Stimulated activated CD8-positive, alpha-beta memory T cell treated with anti-CD3 and anti-CD28 coated beads, Interleukin-12 subunit alpha, Interleukin-12 subunit beta, amount 100 ng/mL, for 1 hour (primary cell): ENCODE measurements around the gene LPAR5.
A peak's percentile ranks its signal among the peaks of the same experiment; 100 is the strongest.

ENCODE experiments used
- DNase-seq: peaks from one replicate; pipeline ENCODE4 v3.0.0-alpha.2; 2020; ENCODE audit warnings: low read depth

Gene LPAR5

DNA sequence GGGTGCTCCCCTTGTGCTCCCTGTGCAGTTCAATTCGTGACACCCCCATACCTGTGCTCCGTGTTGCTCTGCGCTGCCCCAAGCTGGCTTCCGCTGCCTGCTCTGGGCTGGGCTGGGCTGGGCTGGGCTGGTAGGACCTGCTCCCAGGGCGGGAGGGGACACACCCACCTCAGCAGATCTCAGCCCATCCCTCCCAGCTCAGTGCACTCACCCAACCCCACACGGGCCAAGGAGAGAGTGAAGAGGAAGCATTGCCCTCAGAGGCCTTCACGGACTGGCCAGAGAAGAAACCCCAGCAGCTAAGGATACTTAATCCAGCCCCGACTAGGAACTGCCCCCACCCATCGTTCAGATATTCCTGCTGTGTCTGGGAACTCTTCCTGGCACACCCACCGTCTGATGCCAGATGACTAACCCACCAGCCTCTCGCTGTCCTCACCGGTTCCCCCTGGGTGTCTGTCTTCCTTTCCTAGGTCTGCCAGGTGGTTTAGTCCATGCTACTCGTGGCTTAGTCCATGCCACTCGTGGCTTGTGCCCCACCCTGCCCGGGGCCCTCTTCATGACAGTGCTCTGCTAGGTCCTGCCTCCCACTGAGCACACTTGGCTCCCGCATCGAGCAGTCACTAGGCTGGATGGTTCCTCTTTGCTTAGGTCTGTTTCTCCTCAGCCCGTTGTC lies at the start of gene LPAR5:
Gene LPAR5 (minus strand): TSS at position 104 of the 676 bp plus-strand sequence. CDS start 14,711 bp downstream, outside the sequence.
- DNase-seq: no peak

DNA sequence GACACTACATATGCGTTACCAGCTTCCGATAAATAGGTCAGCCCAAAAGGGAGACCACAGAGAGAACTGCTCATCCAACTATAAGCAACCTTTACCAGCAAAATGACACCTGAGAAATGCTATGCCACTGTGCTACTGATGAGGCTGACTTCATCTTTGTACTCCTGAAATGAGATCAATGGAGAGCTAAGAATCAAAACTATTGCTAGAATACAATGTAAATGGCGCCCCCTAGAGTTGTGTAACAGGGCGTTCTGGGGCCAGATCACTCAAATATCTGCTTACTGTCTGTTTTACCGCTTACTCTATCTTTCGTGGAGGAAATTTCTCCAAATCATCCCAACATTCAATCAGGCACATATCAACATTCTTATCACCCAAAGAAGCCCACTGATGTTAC lies 48.9 kb upstream of the LPAR5 start:
- DNase-seq: no peak

DNA sequence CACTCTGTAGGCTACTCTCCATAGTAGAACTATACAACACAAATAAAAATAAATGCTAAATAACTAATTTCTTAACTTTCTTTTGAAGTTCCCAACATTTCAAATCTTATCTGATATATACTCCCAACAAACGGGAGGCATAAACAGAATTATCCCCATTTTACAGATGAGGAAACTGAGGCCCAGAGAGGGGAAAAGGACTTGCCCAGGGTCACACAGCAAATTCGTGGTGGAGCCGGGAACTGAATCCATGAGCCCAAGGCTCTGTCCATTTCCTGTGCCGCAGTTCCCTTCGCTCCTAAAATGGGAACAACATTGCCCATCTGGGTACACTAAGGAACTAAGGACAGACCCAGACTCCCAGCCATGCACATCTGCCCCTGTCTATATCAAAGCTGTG lies 41.2 kb upstream of the LPAR5 start:
- no peak for DNase-seq

DNA sequence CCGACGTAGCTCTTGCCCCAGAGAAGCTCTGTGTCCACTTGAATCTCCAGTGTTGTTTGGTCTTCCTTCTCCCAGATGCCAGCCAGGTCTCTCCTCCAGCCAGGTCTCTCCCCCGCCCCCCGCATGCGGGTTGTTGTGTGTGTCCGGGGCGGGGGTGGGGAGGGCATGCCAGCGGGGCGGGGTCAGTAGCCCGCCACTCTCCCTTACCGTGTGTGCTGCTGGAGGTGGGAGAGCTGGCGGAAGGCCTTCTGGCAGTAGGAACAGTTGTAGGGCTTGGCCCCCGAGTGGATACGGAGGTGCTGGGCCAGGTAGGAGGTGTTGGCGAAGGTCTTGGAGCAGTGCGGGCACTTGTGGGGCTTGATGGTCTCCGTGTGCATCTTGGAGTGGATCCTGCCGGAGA lies 36.4 kb upstream of the LPAR5 start:
- DNase-seq: no peak

DNA sequence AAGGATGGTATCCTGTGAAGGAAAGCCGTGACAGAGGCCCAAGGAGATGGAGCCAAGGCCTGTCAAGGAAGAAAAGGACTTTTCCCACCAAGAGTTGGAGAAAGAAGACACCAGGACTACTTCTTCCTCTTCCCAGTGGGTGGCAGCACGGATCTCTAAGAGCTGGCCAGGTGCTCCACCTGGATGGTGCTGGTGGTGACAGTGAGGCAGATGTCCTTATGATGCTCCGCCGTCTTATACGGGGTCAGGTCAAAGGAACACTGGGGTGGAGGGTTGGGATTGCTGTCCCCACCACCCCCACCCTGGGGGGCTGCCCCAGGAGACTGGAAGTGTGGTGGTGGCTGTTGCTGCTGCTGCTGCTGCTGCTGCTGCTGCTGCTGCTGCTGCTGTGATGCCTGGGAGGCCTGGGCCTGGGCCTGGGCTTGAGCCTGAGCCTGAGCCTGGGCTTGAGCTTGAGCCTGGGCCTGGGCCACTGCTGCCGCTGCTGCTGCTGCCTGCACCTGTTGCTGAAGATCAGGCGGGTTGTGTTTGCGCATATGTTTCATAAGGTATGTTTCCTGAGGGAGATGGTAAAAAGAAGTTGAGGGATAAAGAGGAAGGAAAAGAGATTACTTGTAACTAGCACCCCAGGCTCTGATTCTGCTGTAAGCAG lies 31.9 kb upstream of the LPAR5 start:
- DNase-seq: no peak

DNA sequence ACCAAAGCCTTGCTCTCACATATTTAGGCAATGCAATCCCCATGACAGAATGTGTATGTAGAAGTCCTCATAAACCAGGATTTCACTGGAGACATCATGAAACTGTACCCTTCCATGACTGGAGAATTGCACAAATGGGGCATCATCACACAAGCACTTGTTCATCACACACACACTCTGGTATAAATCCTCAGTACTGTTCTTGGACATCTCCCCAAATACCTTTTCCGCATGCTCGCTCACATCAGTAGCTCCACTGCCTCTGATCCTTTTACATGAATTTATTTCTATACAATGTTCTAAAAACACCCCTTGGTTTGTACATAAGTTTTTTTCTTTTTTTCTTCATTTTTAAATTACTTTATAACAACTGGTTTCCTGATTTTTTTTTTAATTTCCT lies 30.5 kb upstream of the LPAR5 start:
- DNase-seq: no peak

DNA sequence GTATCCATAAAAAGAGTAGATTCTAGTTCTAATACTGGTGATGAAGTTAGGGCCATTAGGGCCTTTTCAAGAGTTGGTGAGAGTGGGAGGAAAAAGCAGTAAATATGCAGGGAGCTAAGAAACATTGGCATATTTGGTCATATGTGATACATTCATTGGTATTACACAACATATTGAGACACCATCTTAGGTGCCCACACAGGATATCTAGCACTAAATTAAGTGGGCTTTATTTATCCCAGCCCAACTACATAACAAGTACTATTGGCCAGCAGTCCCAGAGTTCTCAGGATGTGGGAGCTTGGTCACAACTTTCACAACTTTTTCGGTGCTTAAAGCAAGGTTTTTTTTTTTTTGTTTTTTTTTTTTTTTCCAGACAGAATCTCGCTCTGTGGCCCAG lies 29.1 kb upstream of the LPAR5 start:
- DNase-seq: no peak

DNA sequence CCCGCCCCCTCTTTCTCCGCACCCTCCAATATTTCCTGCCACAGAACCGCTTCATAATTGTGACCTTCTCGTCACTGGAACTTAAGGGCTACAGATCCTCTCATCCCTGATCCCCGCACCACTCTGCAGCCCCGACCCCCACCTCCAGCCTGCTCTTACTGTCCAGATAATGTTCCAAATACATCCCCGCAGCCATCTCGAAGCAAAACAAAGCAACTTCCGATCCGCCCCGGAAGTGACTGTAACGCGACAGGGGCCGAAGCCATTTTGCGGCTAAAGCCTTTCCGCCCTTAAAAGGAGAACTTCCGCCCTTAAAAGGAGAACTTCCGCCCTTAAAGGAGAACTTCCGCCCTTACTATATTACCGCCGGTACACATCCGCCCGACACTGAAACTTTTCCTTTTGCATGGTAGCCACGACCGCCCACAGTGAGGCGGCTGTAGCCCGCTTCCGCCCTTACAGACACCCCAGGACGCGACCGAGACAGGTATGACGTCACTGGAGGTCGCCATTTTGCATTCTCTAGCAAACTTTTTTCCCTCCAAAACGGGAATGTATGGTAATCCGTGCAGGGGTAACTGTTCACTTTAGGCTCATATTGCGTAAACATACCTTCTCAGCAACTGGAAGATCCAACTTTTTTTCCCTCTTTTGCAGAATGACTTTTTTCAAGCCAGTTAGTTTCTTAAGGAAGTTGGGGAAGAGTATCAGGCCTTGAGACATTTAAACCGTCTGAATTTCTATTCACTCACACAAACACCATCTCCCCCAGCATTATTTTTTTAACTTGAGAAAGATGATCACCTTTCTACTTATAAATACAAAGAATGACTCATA lies 27.4 kb upstream of the LPAR5 start, which contains the start of gene ING4:
Gene ING4 (minus strand): TSS at position 214 of the 837 bp plus-strand sequence. CDS start 18 bp downstream, at position 196.
- DNase-seq: peak; percentile 92

DNA sequence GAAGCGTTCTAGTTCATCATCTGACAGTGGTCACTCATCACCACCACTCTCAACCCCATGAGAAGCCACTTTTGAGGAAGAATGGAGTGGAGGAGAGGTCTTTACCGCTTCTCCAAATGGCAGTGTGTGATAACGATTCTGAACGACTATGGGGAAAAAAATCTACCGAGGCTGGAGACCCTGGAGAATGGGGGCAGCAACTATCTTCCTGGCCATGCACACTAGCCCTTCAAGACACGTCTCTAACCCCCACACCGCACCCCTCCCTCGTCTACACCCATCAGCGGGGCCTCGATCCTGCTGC lies 26.8 kb upstream of the LPAR5 start:
- DNase-seq: no peak

DNA sequence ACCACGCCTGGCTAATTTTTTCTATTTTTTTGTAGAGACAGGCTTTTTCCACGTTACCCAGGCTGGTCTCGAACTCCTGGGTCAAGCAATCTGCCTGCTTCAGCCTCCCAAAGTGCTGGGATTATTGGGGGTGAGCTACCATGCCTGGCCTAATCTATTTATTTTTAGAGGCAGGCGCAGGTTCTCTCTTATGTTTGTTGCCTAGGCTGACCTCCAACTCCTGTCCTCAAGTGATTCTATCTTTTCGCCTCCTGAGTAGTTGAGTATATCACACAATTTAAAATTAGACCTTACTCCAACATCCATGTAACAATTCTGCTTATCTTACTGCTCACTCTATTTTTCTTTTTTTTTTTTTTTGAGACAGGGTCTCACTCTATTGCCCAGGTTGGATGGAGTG lies 18.2 kb upstream of the LPAR5 start:
- no peak for DNase-seq

DNA sequence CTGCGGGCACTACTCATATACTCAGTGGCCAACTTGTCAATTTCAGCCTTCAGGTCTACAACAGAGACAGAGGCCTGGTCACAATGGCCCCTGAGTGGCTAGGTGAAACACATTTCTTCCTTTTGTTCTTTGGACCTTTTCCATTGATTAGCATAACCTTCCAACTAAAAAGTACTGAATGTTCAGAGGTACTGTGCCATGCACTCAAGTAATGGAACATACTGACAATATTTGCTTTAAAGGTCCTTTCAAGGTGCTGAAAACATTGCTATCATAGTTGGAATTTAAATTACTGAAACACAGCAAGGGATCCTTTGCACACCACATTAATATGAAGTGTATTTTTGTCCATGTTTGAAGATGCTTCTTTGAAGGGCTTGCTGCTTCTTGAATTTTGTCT lies 17.6 kb upstream of the LPAR5 start:
- no peak for DNase-seq

DNA sequence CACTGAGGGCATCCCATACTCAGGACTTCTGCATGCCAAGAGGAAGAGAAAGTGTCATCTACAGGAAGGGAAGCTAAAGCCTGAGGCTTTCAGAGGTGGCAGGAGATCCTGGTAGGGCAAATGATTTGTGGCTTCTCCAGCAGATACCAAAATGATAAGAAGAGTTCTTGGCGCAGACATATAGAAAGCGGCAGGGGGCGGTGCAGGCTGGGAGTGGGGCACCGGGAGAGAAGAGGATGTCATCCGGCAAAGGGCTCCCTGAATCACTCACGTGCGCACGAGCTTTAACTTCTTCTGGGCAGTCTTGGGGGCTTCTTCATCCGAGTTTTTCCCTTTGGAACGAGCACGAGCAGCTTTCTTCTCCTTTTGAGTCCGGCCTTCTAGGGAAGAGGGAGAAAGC lies 16.6 kb upstream of the LPAR5 start:
- DNase-seq: no peak

DNA sequence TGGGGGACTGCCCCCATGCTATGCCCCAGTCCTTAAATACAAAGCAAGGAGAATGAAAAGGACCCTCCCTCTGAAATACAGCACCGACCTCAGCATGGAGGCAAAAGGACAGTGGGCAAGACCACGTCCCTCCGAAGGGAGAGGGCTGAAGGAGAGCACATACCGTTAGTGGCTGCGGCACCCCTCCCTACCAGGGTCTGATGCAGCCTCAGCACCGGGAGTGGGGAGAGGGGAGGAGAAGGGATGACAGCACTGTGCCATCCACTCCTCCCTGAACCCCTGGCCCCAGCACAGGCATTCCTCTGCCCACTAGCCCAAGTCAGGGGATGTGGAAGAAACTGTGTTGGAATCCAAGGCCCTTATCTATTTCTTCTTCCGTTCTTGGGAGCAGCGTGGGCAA lies 15.1 kb upstream of the LPAR5 start:
- no peak for DNase-seq

DNA sequence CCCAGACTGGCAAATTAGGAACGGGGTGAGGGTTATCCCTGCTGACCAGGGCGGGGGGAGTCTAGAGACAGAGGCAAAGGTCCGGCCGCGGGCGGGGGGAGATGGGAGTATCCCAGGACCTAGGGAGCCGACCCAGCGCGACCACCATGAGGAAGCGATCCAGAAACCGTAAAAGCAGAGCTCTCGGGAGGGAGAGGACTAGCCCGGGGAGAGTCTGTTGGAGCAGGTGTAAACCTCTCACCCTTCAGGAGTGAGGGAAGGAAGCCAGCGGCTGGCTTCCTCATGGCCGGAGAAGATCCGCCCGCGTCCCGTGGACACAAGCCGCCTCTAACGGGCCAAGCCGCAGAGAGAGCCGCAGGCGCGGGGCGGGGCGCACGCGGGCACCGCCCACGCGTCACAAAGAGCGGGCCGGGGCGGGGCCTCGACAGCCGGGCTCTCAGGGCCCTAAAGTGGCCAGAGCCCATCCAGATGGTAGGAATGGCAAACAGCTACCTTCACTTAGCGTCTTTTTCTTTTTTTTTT lies 11.4 kb upstream of the LPAR5 start, which contains the start of gene ACRBP:
Gene ACRBP (minus strand): TSS at position 350 of the 522 bp plus-strand sequence. CDS start 66 bp downstream, at position 284.
- DNase-seq: no peak

DNA sequence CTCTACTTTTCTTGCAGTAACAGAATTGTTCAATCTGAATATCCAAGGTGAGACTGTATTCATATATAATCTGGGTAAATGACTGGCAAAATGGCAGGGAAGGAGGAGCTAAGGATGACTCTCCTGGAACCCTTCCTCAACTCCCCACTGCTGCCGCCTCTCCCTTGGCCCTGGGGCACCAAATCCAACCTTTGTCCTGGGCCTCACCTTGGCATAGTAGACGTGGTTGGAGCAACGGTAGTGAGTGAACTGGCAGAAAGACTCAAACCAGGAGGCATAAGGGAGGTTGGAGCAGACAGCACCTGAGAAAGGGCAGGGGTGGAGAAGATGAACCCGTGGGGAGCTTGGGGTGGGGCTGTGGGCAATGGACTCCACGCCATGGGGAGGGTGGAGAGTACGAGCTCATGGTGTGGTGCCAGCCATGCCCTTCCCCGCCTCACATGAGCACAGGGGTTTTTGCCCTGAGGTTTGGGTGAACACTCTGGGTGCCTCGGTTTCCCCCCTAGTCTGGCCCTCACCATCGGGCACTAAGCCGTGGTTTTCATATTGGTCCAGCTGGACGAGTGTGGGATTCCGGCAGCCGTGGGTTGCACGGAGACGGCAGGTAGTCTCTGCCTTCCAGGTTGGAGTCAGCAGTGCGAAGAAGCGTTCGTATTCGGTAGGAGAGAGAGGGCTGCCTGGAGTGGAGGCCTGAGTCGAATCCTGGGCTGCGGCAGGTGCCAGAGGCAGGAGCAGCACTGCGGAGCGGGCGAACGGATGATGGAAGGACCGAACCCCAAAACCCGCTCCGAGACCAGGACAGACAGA lies 10.7 kb upstream of the LPAR5 start:
- DNase-seq: no peak

DNA sequence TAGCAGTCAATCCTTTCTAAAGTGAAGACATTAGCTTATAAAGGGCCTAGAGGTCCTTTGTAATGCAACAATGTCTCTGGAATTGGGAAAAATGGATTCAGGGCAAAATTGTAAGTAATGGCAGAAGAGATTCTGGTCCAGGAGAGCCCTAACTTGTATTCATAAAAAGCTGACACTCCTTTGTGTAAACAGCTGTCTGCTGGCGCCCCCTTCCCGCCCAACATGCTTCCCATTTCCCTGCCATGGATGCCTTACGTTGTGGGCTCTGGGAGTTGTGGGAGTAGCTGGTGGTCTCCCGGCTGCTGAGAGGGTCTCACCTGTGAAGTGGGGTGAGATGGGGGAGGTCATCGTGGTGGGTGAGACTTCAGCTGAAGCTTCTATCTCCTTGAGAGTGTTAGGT lies 9.1 kb upstream of the LPAR5 start:
- no peak for DNase-seq

DNA sequence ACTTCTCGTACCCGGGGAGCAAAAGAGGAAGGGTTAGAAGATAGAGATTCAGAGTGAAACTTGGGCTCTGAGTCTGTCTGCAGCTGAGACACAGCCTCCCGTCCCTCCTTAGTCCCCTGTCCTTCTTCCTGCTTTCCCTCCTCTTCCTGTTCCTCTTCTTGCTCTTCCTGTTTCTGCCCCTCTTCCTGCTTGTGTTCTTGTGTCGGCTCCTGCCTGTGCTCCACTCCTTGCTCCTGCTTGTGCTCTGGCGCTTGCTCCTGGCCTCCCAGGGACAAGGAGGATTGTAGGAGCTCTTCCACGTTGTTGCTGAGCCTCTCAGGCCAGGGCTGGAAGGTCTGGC lies 8.5 kb upstream of the LPAR5 start:
- no peak for DNase-seq

DNA sequence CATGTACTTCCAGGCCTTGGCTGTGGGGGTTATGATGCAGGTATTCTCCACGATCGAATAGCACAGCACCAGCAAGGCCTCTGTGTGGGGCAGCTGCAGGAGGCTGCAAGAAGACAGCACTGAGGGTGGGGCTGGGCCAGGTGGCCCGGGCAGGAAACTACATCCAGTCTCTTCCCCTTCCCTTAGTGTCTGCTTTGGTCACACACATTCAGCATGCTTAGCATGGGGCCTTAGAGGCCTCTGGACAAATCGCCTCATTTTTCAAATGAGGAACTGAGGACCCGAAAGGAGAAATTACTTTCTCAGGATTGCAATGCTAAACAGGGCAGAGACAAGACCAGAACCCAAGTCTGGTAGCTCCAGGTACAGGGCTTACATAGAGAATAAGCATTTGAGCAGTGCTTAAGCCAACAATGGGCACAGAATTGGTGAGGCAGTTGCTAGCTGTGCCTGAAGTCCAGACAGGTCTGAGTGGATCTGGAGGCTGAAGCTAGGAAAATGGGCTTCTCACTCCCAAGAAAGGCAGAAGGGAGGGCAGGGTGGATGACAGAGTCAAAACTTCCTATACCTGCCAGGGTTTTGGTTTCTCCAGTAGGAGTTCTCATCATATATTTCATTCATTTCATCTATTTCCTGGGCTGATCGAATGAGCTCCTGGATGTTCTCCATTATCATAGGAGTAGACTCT lies 8.0 kb upstream of the LPAR5 start:
- DNase-seq: no peak

DNA sequence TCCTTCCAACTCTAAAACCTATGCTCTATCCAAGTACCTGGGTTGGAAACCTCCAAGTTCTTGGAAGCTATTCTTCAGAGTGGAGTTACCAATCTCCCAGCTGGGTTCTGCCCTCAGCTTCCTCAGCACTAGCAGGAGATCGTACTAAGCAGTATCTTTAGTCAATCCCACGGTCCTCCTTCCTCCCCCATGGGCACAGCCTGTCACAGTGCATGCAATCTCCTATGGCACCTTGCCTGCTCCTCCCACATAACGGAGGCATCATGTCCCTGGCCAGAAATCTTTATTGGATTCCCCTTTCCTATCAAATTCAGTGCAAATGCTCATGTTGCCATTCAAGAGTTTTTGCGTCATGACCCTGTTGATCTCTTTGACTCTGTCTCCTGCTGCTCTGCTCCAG lies 5.4 kb upstream of the LPAR5 start:
- no peak for DNase-seq

DNA sequence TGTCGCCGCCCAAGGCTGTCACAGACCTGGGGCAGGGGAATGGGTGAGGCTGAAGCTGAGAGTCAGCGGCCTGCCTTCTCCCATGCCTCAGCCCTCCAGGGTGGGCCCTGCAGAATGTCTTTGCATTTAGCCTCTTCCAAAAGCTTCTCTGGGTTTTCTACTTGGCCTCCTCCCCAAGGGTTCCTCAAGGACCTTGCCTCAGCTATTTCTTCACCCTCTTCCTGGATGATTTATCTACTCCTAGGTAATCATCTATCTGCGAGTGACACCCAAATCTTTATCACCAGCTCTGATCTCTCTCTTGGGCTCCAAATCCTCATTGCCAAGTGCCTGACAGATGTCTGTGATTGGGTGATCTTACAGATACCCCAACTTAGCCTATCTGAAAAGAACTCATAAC lies 4.7 kb upstream of the LPAR5 start:
- no peak for DNase-seq

DNA sequence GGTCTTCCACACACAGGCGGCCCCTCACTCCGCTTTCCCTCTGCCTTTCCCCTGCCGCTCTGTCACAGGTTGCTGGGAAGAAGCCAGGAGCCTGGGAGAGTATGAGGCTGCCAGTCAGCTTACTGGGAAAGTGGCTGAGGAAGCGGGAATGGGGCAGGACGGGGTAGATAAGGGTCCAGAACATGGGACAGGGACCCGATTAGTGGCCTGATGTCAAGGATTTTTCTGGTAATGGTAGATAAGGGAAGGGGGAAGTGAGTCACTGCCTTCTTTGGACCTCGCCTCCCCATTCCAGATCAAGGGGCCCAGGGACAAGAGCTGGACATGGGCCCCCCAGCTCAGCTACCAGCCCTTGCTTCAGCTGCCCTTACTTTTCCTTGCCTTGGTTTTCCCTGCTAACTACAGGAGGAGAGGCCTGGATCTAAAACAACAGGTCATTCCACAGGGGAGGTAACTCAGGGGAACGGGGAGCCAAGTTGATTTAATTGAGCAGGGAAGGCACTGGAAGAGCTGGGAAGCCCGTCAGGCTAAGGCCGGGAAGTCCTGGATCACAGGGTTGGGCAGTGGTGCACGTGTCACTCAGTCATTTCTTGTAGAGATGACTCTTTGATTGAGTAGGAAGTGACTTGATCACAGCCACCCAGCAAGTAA lies 3.5 kb upstream of the LPAR5 start:
- no peak for DNase-seq
